Right lobe of liver (tissue), 4 donors: ENCODE measurements around the gene PIGW.

Experiments used
- CTCF ChIP-seq, 4 donors: fragments of 200-600 bp in 3 of 4; fragments of 450-650 bp in 1 of 4; IDR thresholded peaks; one replicate each; pipeline versions ENCODE4 v1.5.1 to v1.8.0; 2016 to 2022; ENCODE audit warnings: antibody characterized with exemption in 4 of 4, mild to moderate bottlenecking in 2 of 4
- POLR2A ChIP-seq: fragments of 450-650 bp; IDR thresholded peaks from one replicate; pipeline ENCODE4 v1.6.1; 2017; ENCODE audit warnings: antibody characterized with exemption, mild to moderate bottlenecking
- donor health status: DM: no; HTN: no; CAD: no.
- donor health status: DM: no; HTN: no; CAD: no.
- donor health status: DM: no; HTN: yes; CAD: no.

GRCh38 chr17:36498155-36498554, 36.6 kb upstream of the PIGW start:
- no peak for TF ChIP-seq POLR2A
- TF ChIP-seq CTCF (IDR thresholded peaks at IDR 0.05) = no peak
